ENCODE data around the gene DES.

- TF ChIP-seq ZNF589 (CRISPR knock-in tag; IDR thresholded peaks at IDR 0.05; ENCODE audit: low read depth): no peak
- no peak for TF ChIP-seq MGA (IDR thresholded peaks at IDR 0.05)
These were observed 5.6 kb downstream of the DES start for GRCh38 chr2:219423652-219424377.

Measured in K562 (cell line).